Measurements from ENCODE around the gene BMPR1A.

Gene BMPR1A

DNA sequence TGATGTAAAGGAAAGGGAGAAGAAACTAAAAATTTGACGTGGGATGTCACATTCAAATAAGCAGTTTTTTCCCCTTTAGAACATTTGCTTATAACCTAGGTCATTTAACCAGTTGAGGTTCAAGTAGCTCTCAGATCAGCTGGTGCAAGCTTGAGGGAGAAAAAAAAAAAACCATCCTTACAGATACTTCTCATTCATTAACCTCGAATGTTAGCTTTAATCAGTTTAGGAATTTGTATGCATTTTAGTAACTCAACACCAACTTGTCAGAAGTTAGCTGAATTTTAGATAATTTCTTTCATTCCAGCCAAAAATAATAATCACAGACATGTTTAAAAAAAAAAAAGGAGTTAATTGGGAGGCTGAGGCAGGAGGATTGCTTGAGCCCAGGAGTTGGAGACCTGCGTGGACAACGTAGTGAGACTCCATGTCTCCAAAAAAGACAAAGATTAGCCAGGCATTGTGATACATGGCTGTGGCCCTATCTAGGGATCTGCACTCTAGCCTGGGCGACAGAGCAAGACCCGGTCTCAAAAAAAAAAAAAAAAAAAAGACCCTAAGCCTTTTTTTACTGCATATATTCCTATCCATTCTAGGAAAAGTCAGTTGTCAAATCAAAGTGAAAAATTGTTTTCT lies 46.2 kb downstream of the BMPR1A start:
- H3K36me3 ChIP-seq (ENCODE audit: control insufficient read depth, low read length) = no peaks in the 10 kb centered on the region
- no peaks in the 10 kb centered on the region for H3K4me1 ChIP-seq (ENCODE audit: control insufficient read depth, low read length)
- no peaks in the 10 kb centered on the region for H3F3A ChIP-seq (ENCODE audit: control insufficient read depth, insufficient read depth)
- H3K4me2 ChIP-seq (ENCODE audit: low read length) = no peak overlapping the region
- H3K27me3 ChIP-seq (ENCODE audit: control insufficient read depth, low read length) = 0 out of 2 replicates have a peak, but pooled peaks cover 3% of the 10 kb centered on the region
- no peaks in the 10 kb centered on the region for H3K79me2 ChIP-seq (ENCODE audit: control insufficient read depth, low read length)
- TF ChIP-seq EZH2phosphoT487 (IDR thresholded peaks at IDR 0.05; ENCODE audit: borderline replicate concordance, low read length) = no peak
- TF ChIP-seq, protein P1, sequence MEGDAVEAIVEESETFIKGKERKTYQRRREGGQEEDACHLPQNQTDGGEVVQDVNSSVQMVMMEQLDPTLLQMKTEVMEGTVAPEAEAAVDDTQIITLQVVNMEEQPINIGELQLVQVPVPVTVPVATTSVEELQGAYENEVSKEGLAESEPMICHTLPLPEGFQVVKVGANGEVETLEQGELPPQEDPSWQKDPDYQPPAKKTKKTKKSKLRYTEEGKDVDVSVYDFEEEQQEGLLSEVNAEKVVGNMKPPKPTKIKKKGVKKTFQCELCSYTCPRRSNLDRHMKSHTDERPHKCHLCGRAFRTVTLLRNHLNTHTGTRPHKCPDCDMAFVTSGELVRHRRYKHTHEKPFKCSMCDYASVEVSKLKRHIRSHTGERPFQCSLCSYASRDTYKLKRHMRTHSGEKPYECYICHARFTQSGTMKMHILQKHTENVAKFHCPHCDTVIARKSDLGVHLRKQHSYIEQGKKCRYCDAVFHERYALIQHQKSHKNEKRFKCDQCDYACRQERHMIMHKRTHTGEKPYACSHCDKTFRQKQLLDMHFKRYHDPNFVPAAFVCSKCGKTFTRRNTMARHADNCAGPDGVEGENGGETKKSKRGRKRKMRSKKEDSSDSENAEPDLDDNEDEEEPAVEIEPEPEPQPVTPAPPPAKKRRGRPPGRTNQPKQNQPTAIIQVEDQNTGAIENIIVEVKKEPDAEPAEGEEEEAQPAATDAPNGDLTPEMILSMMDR (IDR thresholded peaks at IDR 0.05; ENCODE audit: low read depth, low read length, poor library complexity, severe bottlenecking) = no peak
- H3K27ac ChIP-seq (ENCODE audit: low read depth, low read length) = no peak overlapping the region
- H3K9me2 ChIP-seq (replicated peaks; ENCODE audit: control insufficient read depth, low read length) = no peaks in the 10 kb centered on the region
- H3K9me3 ChIP-seq (ENCODE audit: control insufficient read depth, insufficient read depth, low read length) = no peaks in the 10 kb centered on the region
- H3K4me3 ChIP-seq (ENCODE audit: low read length) = no peak overlapping the region
- no peaks in the 10 kb centered on the region for H4K20me1 ChIP-seq (ENCODE audit: control insufficient read depth, insufficient read depth, low read depth, low read length)

DNA sequence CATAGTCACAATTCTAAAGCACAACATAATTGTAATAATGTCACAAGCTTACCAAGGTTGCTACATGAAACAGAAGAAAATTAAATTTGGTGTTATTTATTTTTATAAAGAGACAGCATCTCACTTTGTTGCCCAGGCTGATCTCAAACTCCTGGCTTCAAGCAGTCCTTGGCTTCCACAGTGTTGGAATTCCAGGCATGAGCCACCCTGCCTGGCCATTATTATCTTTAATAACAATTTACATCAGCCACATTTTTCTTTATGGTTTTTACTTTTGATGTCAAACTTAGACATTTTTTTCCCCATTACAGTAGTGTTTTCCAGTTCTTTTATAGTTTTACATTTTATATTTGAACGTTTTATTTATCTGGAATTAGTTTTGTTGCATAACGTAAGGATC lies 46.7 kb downstream of the BMPR1A start:
- Histone ChIP-seq H3K27ac (ENCODE audit: low read depth, low read length) (no peak overlapping the region), H3K9me2 (replicated peaks; ENCODE audit: control insufficient read depth, low read length) (no peaks in the 10 kb centered on the region), H3K36me3 (ENCODE audit: control insufficient read depth, low read length) (no peaks in the 10 kb centered on the region), H3K27me3 (ENCODE audit: control insufficient read depth, low read length) (0 out of 2 replicates have a peak, but pooled peaks cover 3% of the 10 kb centered on the region), H3K4me2 (ENCODE audit: low read length) (no peak overlapping the region), H4K20me1 (ENCODE audit: control insufficient read depth, insufficient read depth, low read depth, low read length) (no peaks in the 10 kb centered on the region), H3K79me2 (ENCODE audit: control insufficient read depth, low read length) (no peaks in the 10 kb centered on the region), H3K9me3 (ENCODE audit: control insufficient read depth, insufficient read depth, low read length) (no peaks in the 10 kb centered on the region), H3K4me3 (ENCODE audit: low read length) (no peak overlapping the region), H3K4me1 (ENCODE audit: control insufficient read depth, low read length) (no peaks in the 10 kb centered on the region), H3F3A (ENCODE audit: control insufficient read depth, insufficient read depth) (no peaks in the 10 kb centered on the region)
- TF ChIP-seq, protein P1 (IDR thresholded peaks at IDR 0.05; ENCODE audit: low read depth, low read length, poor library complexity, severe bottlenecking) = no peak
- TF ChIP-seq EZH2phosphoT487 (IDR thresholded peaks at IDR 0.05; ENCODE audit: borderline replicate concordance, low read length) = no peak

DNA sequence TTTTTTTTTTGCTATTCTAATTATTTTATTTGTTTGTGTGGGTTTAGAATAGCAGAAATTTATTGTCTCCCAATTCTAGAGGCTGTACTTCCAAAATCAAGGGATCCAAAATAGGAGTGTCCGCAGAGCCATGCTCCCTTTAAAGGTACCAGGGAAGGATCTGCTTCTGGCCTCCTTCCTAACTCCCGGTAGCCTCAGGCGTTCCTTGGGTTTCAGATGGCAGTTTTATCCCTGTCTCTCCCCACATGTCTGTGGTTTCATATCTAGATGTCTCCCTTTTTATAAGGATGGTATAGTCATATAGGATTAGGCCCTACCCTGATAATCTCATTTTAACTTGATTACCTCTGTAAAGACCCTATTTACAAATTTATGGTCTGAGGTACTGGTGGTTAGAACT lies 48.4 kb downstream of the BMPR1A start:
- Histone ChIP-seq H3K4me2 (ENCODE audit: low read length) (no peak overlapping the region), H3K36me3 (ENCODE audit: control insufficient read depth, low read length) (no peaks in the 10 kb centered on the region), H3K27ac (ENCODE audit: low read depth, low read length) (no peak overlapping the region), H3K79me2 (ENCODE audit: control insufficient read depth, low read length) (no peaks in the 10 kb centered on the region), H3K9me3 (ENCODE audit: control insufficient read depth, insufficient read depth, low read length) (no peaks in the 10 kb centered on the region), H3K4me3 (ENCODE audit: low read length) (no peak overlapping the region), H3K9me2 (replicated peaks; ENCODE audit: control insufficient read depth, low read length) (no peaks in the 10 kb centered on the region), H3F3A (ENCODE audit: control insufficient read depth, insufficient read depth) (no peaks in the 10 kb centered on the region), H4K20me1 (ENCODE audit: control insufficient read depth, insufficient read depth, low read depth, low read length) (no peaks in the 10 kb centered on the region), H3K4me1 (ENCODE audit: control insufficient read depth, low read length) (no peaks in the 10 kb centered on the region), H3K27me3 (ENCODE audit: control insufficient read depth, low read length) (no peaks in the 10 kb centered on the region)
- TF ChIP-seq EZH2phosphoT487 (IDR thresholded peaks at IDR 0.05; ENCODE audit: borderline replicate concordance, low read length) = no peak
- TF ChIP-seq, protein P1 (IDR thresholded peaks at IDR 0.05; ENCODE audit: low read depth, low read length, poor library complexity, severe bottlenecking) = no peak

Data from DOHH2 (cell line).